Thyroid gland (tissue), 4 donors: ENCODE data around the gene CTIF. TPM values are rescaled to one million over a fixed set of nuclear protein-coding genes. Genes with fewer than 3 reads are reported as not detected.

Source experiments
- DNase-seq, 2 donors: peaks; one replicate each; pipeline ENCODE4 v3.0.0-alpha.2; 2019
- H3K27ac ChIP-seq, 3 donors: fragments of 200-600 bp; sonication (generic); 1 replicate in 2 of 3; 2 replicates in 1 of 3; pipeline ENCODE4 v1.5.1; 2016 to 2019; ENCODE audit warnings: mild to moderate bottlenecking in 1 of 3, moderate library complexity in 1 of 3
- H3K27me3 ChIP-seq: fragments of 200-600 bp; sonication (generic); one replicate; pipeline ENCODE4 v1.5.1; 2019
- H3K36me3 ChIP-seq, 2 donors: fragments of 200-600 bp; sonication (generic); one replicate each; pipeline ENCODE4 v1.5.1; 2016 to 2019
- H3K4me1 ChIP-seq, 2 donors: fragments of 200-600 bp; sonication (generic); one replicate each; pipeline ENCODE4 v1.5.1; 2017 to 2019
- H3K4me3 ChIP-seq, 3 donors: fragments of 200-600 bp; sonication (generic); replicated peaks in 1 of 3; 1 replicate in 2 of 3; 2 replicates in 1 of 3; pipeline ENCODE4 v1.5.1; 2016; ENCODE audit warnings: mild to moderate bottlenecking in 1 of 3
- H3K9me3 ChIP-seq: fragments of 200-600 bp; sonication (generic); one replicate; pipeline ENCODE4 v1.5.1; 2017
- CTCF ChIP-seq, 6 experiments: fragments of 200-600 bp in 3 of 6; fragments of 450-650 bp in 3 of 6; sonication (generic) in 3 of 6; IDR thresholded peaks; one replicate each; pipeline ENCODE4 v1.5.1; 2016 to 2019; ENCODE audit warnings: antibody characterized with exemption in 6 of 6, mild to moderate bottlenecking in 2 of 6, inconsistent platforms in 1 of 6, moderate library complexity in 1 of 6
- POLR2A ChIP-seq, 2 donors: fragments of 450-650 bp; IDR thresholded peaks; one replicate each; pipeline ENCODE4 v1.6.1; 2017; ENCODE audit warnings: antibody characterized with exemption in 2 of 2, mild to moderate bottlenecking in 2 of 2, moderate library complexity in 1 of 2
- WGBS, 2 donors: methylation state at CpG; one replicate each; pipeline ENCODE4 v1.1.5; 2017; 5-methylcytosine and 5-hydroxymethylcytosine counted together
- intact Hi-C: fragments of 100-400 bp; cut with DNase I; formaldehyde crosslinking; loops from one replicate; pipeline ENCODE4 v1.15.1; 2023
- total RNA-seq, 4 donors: library from RNA; depleted of rRNA; stranded (reverse); fragments of >200 nt; gene quantifications; one replicate each; pipeline ENCODE4 v1.2.3, GENCODE V29; 2016

The CTIF gene
- total RNA-seq, 4 donors from 2014 or later = 18.7 to 29.8 (median 23.6) TPM

- no peaks in the 10 kb centered on the region for H3K36me3 ChIP-seq
- 80 to 82% methylated on average over 6 of the region's 6 CpGs for WGBS, 2 donors
- H3K9me3 ChIP-seq = no peaks in the 10 kb centered on the region
- TF ChIP-seq POLR2A (IDR thresholded peaks at IDR 0.05) (no peak), CTCF (IDR thresholded peaks at IDR 0.05) (no peak)
- peak in 1 of 2 donors; percentile 24 for DNase-seq
- intact Hi-C loops = no loop called here
- H3K4me1 ChIP-seq = peaks cover 9 to 21% of the 10 kb centered on the region in 2 donors
- no peaks in the 10 kb centered on the region for H3K27me3 ChIP-seq
- H3K4me3 ChIP-seq = no peak overlapping the region
- H3K27ac ChIP-seq = peak overlapping the region in 2 of 3 donors; percentile 53 to 70
Measured at GRCh38 chr18:48634491-48634890, 95.7 kb downstream of the CTIF start.

- WGBS, 2 donors = 71 to 80% methylated on average over 1 of the region's 1 CpG
- H3K4me3 ChIP-seq = no peak overlapping the region
- TF ChIP-seq POLR2A (IDR thresholded peaks at IDR 0.05) (no peak), CTCF (IDR thresholded peaks at IDR 0.05) (no peak)
- intact Hi-C loops = no loop called here
- DNase-seq = peak; percentile 71 to 73
- H3K36me3 ChIP-seq = no peaks in the 10 kb centered on the region
- H3K27me3 ChIP-seq = no peaks in the 10 kb centered on the region
- H3K9me3 ChIP-seq = no peaks in the 10 kb centered on the region
- peaks cover 9 to 21% of the 10 kb centered on the region in 2 donors for H3K4me1 ChIP-seq
- peak overlapping the region; percentile 54 to 70 (median 65) for H3K27ac ChIP-seq
Measured at GRCh38 chr18:48634975-48635374, 96.1 kb downstream of the CTIF start.

- peaks cover 9 to 21% of the 10 kb centered on the region in 2 donors for H3K4me1 ChIP-seq
- intact Hi-C loops = no loop called here
- H3K36me3 ChIP-seq = no peaks in the 10 kb centered on the region
- H3K27ac ChIP-seq = peak overlapping the region in 2 of 3 donors; percentile 65 to 70
- WGBS, 2 donors = 90 to 100% methylated on average over 2 of the region's 2 CpGs
- no peaks in the 10 kb centered on the region for H3K27me3 ChIP-seq
- H3K4me3 ChIP-seq = no peak overlapping the region
- TF ChIP-seq CTCF (IDR thresholded peaks at IDR 0.05) (no peak), POLR2A (IDR thresholded peaks at IDR 0.05) (no peak)
- no peak for DNase-seq
- no peaks in the 10 kb centered on the region for H3K9me3 ChIP-seq
Measured at GRCh38 chr18:48635806-48636205, 97.0 kb downstream of the CTIF start.

- no peaks in the 10 kb centered on the region for H3K36me3 ChIP-seq
Measured at GRCh38 chr18:48636436-48636835, 97.6 kb downstream of the CTIF start.

More at GRCh38 chr18:48636436-48636835, 97.6 kb downstream of the CTIF start:
- TF ChIP-seq CTCF (IDR thresholded peaks at IDR 0.05) (no peak), POLR2A (IDR thresholded peaks at IDR 0.05) (no peak)
- 100% methylated on average over 3 to 9 of the region's 9 CpGs for WGBS, 2 donors
- H3K27ac ChIP-seq = no peak overlapping the region
- H3K4me1 ChIP-seq = peaks cover 9 to 21% of the 10 kb centered on the region in 2 donors
- no peak overlapping the region for H3K4me3 ChIP-seq
- no peaks in the 10 kb centered on the region for H3K27me3 ChIP-seq
- DNase-seq = no peak
- intact Hi-C loops = no loop called here
- no peaks in the 10 kb centered on the region for H3K9me3 ChIP-seq
